HG02870 (cell line): ENCODE measurements around the gene PPP2R2B.

Source experiments
- ATAC-seq: cut with Tn5 transposase; IDR thresholded peaks from one replicate; pipeline ENCODE4 v1.9.1; 2021; ENCODE audit warnings: mild to moderate bottlenecking, moderate library complexity; ENCODE audit not compliant: unreplicated experiment

Gene PPP2R2B

DNA sequence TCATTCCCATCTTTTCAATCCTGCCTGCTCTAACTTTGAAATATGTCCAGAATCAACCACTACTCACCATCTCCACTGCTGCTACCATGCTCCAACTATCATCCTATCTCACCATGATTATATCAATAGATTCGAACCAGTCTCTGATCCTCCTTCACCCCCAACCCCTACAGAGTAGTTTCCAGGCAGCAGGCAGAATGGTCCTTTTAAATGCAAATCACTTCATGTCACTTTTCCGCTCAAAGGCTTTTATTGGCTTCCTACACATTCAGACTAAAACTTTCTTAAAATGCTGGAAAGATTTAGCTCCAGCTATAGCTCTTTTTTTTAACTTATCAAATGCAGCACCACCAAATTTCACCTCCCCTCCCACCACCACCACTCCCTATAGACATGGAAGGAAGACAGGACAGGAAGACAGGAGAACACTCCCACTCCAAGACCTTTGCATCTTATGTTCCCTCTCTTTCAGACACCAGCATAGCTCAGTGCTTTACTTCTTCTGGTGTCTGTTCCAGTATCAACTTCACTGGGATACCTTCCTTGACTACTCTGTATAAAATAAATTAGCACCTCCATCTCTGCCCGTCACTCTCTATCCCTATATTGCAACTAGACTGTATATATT lies 9.9 kb upstream of the PPP2R2B start:
- no peak for ATAC-seq

DNA sequence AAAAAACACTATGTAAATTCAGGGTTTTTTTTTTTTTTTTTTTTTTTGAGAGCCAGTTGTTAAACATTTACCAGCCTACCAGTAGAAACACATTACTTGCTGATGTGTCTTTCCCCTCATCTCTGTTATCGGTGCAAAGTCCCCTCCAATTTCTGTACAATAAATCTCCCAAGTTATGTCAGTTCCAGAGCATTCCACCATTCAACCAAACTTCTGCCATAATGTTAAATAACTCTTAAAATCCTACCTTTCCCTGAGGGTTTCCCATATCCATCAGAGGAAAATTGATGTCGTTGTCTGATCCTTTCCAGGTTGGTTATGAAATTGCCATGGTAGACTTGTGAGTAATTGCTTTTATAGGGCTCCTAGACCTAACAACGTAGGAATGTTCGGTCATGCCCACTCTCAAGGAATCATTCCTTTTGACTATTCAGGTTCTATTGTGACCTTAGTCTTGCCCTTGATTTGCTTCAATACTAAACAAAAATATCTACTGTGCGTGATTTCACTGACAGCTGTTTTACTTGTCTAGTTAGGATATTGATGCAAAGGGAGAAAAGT lies 5.6 kb upstream of the PPP2R2B start:
- no peak for ATAC-seq

DNA sequence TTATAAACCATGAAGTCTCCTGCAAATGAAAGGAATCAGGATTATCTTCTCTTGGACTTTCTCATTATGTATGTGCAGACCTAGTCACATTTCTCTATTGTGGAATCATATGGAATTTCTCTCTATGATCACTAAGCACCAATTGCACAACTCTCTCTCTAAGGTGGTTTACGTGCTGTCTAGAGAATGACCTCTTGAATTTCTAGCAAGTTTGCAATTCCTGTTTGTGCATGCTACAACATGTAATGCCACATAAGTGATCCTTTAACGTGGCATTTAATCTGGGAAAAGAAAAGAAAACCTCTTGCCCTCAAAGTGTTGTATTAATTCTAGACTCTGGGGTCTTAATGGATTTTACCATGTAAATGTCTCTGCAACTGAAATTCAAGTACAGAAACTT lies 5.0 kb upstream of the PPP2R2B start:
- no peak for ATAC-seq

DNA sequence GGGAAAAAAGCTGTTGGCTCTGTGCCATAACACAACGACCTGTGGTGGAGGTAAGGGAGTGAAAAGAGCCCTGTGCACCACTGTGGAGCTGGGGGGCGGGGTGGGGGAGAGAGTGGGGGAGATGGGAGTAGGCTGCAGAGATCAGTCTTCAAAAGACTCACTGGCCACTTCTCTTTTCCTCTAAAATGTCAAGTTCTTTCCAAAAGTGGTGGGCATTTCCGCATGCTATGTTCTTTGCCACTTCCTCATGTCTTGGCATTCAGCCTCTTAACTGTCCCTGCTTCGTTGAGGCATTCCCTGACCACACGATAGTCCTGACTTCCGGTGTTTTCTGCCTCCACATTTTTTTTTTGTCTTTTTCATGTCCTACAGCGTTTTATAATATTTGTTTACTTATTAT lies 2.4 kb upstream of the PPP2R2B start:
- ATAC-seq = no peak

- ATAC-seq = no peak
These were observed 628 bp downstream of the PPP2R2B start for GRCh38 chr5:146877783-146878475.

GRCh38 chr5:146877178-146877681 lies 1.3 kb downstream of the PPP2R2B start:
- ATAC-seq = no peak

DNA sequence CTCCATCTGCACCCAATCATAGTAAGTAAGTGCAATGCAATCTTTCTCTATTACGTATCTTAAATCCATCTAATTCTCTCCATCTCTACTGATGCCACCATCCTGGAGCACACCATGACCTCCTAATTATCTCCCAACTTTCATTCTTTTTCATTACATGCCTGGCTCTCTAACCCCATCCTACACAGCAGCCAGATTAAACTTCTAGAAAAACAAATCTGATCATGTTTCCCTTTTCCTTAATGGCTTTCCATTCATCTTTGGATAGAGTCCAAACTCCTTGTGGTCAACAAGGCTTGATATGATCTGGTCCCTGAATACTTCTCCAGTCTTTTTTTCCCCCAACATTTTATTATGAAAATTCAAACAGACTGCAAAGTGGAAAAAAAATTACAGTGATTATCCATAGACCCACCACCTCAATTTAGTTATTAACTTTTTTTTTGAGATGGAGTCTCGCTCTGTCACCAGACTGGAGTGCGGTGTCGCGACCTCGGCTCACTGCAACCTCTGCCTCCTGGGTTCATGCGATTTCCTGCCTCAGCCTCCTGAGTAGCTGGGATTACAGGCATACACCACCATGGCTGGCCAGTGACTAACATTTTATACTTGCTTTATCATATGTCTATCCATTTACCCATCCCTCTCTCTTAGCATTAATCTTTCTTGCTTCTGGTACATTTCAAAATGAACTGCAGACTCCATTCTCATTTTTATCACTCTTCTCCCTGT lies 5.2 kb downstream of the PPP2R2B start:
- ATAC-seq = no peak

GRCh38 chr5:146872188-146872587 lies 6.4 kb downstream of the PPP2R2B start:
- no peak for ATAC-seq

DNA sequence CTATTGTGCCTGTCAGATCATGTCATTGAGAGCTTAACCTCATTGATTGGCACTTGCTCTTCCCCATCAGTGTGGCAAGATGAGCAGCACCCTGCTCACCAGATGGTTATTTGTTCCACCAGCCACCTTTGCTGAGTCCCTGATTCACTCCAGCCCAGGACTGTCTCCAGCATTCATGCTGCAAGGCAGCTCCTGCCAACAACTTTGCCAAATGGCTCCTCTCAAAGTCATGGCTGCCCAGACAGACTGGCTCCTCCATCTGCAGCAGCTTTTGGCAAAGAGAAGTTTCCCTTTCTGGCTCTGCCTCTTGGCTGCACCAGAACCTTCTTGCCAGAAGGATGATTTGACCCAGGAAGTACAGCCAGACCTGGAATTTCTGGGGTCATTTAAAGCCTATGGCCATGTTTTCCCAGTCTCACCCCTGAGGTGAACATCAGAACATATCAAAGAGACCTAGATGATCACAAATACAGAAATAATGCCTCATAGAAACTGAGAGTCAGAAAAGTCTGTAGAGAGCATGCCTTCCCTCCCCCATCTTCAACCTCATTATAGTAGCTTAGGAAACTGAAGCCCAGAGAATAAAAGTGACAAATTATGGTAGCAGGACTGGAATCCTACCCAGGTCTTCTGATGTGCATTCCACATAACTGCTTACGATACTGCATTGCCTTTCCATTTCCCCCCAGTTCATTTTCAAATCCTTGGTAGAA lies 10.4 kb downstream of the PPP2R2B start:
- no peak for ATAC-seq

- no peak for ATAC-seq
These were observed 12.3 kb downstream of the PPP2R2B start for GRCh38 chr5:146866263-146866662.

GRCh38 chr5:146862641-146863040 lies 15.9 kb downstream of the PPP2R2B start:
- ATAC-seq = no peak

GRCh38 chr5:146860213-146860893 lies 18.2 kb downstream of the PPP2R2B start:
- ATAC-seq = no peak

GRCh38 chr5:146852089-146852488 lies 26.5 kb downstream of the PPP2R2B start:
- no peak for ATAC-seq

DNA sequence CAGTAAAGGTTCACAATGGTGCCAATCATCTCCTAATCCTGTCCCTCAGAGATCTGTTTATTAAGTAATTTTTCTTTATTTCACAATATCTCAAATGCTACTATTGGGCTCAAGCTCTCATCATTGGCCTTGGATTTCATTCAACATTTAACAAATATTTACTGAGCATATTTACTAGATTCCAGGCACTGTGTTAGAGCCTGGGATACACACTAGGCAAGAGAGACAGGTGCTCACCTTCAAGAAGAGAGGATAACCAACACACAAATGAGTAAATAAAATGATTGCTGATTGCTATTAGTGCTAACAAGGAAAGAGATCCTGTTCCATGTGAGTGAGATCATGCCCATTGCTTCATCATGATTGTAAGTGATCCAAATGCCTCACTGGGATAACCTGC lies 27.4 kb downstream of the PPP2R2B start:
- ATAC-seq = no peak

- no peak for ATAC-seq
These were observed 28.8 kb downstream of the PPP2R2B start for GRCh38 chr5:146849694-146850303.

GRCh38 chr5:146848133-146848532 lies 30.4 kb downstream of the PPP2R2B start:
- no peak for ATAC-seq

- ATAC-seq = no peak
These were observed 38.5 kb downstream of the PPP2R2B start for GRCh38 chr5:146840016-146840415.

- ATAC-seq = no peak
These were observed 42.2 kb downstream of the PPP2R2B start for GRCh38 chr5:146836226-146836842.

DNA sequence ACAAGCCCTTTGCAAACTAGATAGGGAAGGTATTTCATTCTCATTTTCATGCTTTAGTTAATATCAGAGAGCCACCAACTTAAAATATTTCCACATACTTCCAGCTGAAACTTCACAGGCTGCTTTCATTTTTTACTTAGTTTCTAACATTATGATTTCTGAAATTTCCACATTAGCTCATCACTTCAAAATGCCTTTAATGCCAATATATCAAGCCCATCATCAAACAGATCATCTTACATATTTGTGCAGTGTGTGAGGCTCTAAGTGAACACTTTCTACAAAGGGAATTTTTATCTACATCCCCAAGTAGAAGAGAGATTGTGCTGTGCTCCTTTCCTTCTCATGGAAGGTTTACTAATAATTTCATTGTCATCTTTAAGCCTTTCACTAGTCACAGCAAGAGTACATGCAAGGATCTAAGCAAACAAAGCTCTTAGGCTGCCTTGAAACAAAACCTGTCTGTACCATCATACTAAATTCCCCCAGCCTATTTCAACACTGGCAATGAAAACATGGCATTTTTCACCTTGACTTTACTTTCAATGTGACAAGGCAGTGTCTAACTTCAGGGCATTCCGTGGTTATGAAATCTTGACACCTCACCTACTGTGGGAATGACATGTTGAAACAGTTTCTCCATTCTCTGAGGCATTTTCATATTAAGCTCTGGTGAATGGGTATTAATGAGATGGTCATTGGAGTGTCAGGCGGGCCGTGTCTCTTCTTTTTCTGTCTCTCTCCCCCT lies 45.4 kb downstream of the PPP2R2B start:
- ATAC-seq = no peak
